ENCODE results near the gene TMSB15C. TPM values are rescaled to one million over a fixed set of nuclear protein-coding genes. Genes with fewer than 3 reads are reported as not detected.
"Not testable (repeated sequence)": the region's sequence is repeated elsewhere in the genome, so short reads cannot be mapped to it uniquely, and the experiment has no call there.

The TMSB15C gene
- total and polyA plus RNA-seq, 9 donors = 3.6 to 14.9 (median 8.4) TPM

GRCh38 chrX:104113222-104113965 lies 37.4 kb upstream of the TMSB15C start:
- no peaks in the 10 kb centered on the region for H3K27me3 ChIP-seq
- intact Hi-C loops (cut with DNase I) = no loop called here

GRCh38 chrX:104112326-104112951 lies 36.4 kb upstream of the TMSB15C start, which contains the start of gene ZCCHC18:
Gene ZCCHC18, plus strand, starts transcription at chrX:104112523. Its CDS starts 1,589 bp downstream, at chrX:104114112.
- Histone ChIP-seq H3K9me3 (no peaks in the 10 kb centered on the region), H3K27ac (peak within 1 kb of the TSS; percentile 82 to 89), H3K27me3 (no peaks in the 10 kb centered on the region), H3K4me3 (peak within 1 kb of the TSS; percentile 46), H3K4me1 (ENCODE audit: insufficient read depth) (no peaks in the 10 kb centered on the region), H3K36me3 (no peaks in the 10 kb centered on the region)
- WGBS, 3 donors = 24 to 34% (median 26%) methylated on average over 67 of the region's 67 CpGs
- no peak for TF ChIP-seq POLR2A (IDR thresholded peaks at IDR 0.05)
- TF ChIP-seq EP300 (IDR thresholded peaks at IDR 0.05) = no peak
- TF ChIP-seq CTCF (IDR thresholded peaks at IDR 0.05) = no peak
- DNase-seq = peak; percentile 60 to 79 (median 70)
- intact Hi-C loops (cut with DNase I) = no loop called here

More at GRCh38 chrX:104113222-104113965, 37.4 kb upstream of the TMSB15C start:
- H3K4me3 ChIP-seq = peak overlapping the region; percentile 46
- TF ChIP-seq EP300 (IDR thresholded peaks at IDR 0.05) (no peak), CTCF (IDR thresholded peaks at IDR 0.05) (peak in 1 of 3 donors; percentile 21), POLR2A (IDR thresholded peaks at IDR 0.05) (no peak)
- peak; percentile 40 to 50 (median 46) for DNase-seq
- H3K27ac ChIP-seq = peak overlapping the region in 1 of 2 donors; percentile 89
- H3K36me3 ChIP-seq = no peaks in the 10 kb centered on the region
- H3K9me3 ChIP-seq = no peaks in the 10 kb centered on the region
- H3K4me1 ChIP-seq (ENCODE audit: insufficient read depth) = no peaks in the 10 kb centered on the region
- 31 to 35% (median 34%) methylated on average over 24 of the region's 24 CpGs for WGBS, 3 donors

- H3K4me3 ChIP-seq; DNase-seq; H3K27ac ChIP-seq; H3K36me3 ChIP-seq; H3K27me3 ChIP-seq; H3K9me3 ChIP-seq; H3K4me1 ChIP-seq (ENCODE audit: insufficient read depth); intact Hi-C loops (cut with DNase I): not testable (repeated sequence)
- WGBS, 3 donors = 61 to 63% (median 63%) methylated on average over 6 of the region's 6 CpGs
Observed at GRCh38 chrX:104110491-104111240, 34.6 kb upstream of the TMSB15C start.

- Histone ChIP-seq H3K4me1 (ENCODE audit: insufficient read depth) (no peaks in the 10 kb centered on the region), H3K27me3 (no peaks in the 10 kb centered on the region), H3K4me3 (no peak overlapping the region), H3K27ac (no peak overlapping the region), H3K36me3 (no peaks in the 10 kb centered on the region), H3K9me3 (no peaks in the 10 kb centered on the region)
- 73 to 84% (median 80%) methylated on average over 1 of the region's 1 CpG for WGBS, 3 donors
- no peak for DNase-seq
- TF ChIP-seq EP300 (IDR thresholded peaks at IDR 0.05) (no peak), CTCF (IDR thresholded peaks at IDR 0.05) (no peak), POLR2A (IDR thresholded peaks at IDR 0.05) (no peak)
- intact Hi-C loops (cut with DNase I) = no loop called here
Observed at GRCh38 chrX:104108955-104109354, 32.9 kb upstream of the TMSB15C start.
